Measurements from ENCODE around the gene PIAS3. TPM values are rescaled to one million over a fixed set of nuclear protein-coding genes. Genes with fewer than 3 reads are reported as not detected.
A peak's percentile ranks its signal among the peaks of the same experiment; 100 is the strongest.
"Not testable (repeated sequence)": the region's sequence is repeated elsewhere in the genome, so short reads cannot be mapped to it uniquely, and the experiment has no call there.

PIAS3 gene
- total RNA-seq, 1 experiment from 2014 or later, result 15.7 TPM

- no peak for DNase-seq (ENCODE audit: low read depth in 1 of 2, low spot score in 2 of 2)
- Histone ChIP-seq H3K27ac (no peak overlapping the region), H3K9me3 (replicated peaks) (no peaks in the 10 kb centered on the region), H3K36me3 (peaks cover 69% of the 10 kb centered on the region), H3K4me1 (replicated peaks) (peaks cover 7% of the 10 kb centered on the region), H3K4me3 (no peak overlapping the region), H3K27me3 (replicated peaks) (no peaks in the 10 kb centered on the region)
Measured at GRCh38 chr1:145826030-145826429, 32.9 kb downstream of the PIAS3 start.

- peaks cover 54% of the 10 kb centered on the region for H3K36me3 ChIP-seq
Measured at GRCh38 chr1:145824499-145824842, 34.4 kb downstream of the PIAS3 start.

GRCh38 chr1:145823565-145824498 is 35.0 kb downstream of the PIAS3 start, which contains the start of the genes POLR3C and RNF115:
Gene POLR3C (plus strand): TSS chr1:145824200. CDS start chr1:145825777, 1,577 bp downstream.
Gene RNF115 (minus strand): TSS chr1:145824095. CDS start chr1:145823873, 222 bp downstream.
- H3K4me1 ChIP-seq (replicated peaks), result peaks cover 7% of the 10 kb centered on the region
- peak within 1 kb of the TSS; percentile 83 for H3K27ac ChIP-seq
- no peaks in the 10 kb centered on the region for H3K9me3 ChIP-seq (replicated peaks)
- no peaks in the 10 kb centered on the region for H3K27me3 ChIP-seq (replicated peaks)
- DNase-seq (ENCODE audit: low read depth in 1 of 2, low spot score in 2 of 2), result peak; percentile 93 to 94
- peaks cover 47% of the 10 kb centered on the region for H3K36me3 ChIP-seq
- H3K4me3 ChIP-seq, result peak within 1 kb of the TSS; percentile 83

More at GRCh38 chr1:145824499-145824842, 34.4 kb downstream of the PIAS3 start:
- H3K4me3 ChIP-seq, result peak overlapping the region; percentile 83
- H3K4me1 ChIP-seq (replicated peaks), result peaks cover 7% of the 10 kb centered on the region
- no peak for DNase-seq (ENCODE audit: low read depth in 1 of 2, low spot score in 2 of 2)
- no peaks in the 10 kb centered on the region for H3K27me3 ChIP-seq (replicated peaks)
- H3K9me3 ChIP-seq (replicated peaks), result no peaks in the 10 kb centered on the region
- peak overlapping the region; percentile 83 for H3K27ac ChIP-seq

- H3K27ac ChIP-seq; H3K27me3 ChIP-seq (replicated peaks); H3K4me1 ChIP-seq (replicated peaks); DNase-seq (ENCODE audit: low read depth in 1 of 2, low spot score in 2 of 2); H3K9me3 ChIP-seq (replicated peaks); H3K4me3 ChIP-seq: not testable (repeated sequence)
- peaks cover 38% of the 10 kb centered on the region for H3K36me3 ChIP-seq
Measured at GRCh38 chr1:145822779-145823331, 36.0 kb downstream of the PIAS3 start.

GRCh38 chr1:145818095-145818494 is 40.8 kb downstream of the PIAS3 start:
- H3K27ac ChIP-seq; H3K27me3 ChIP-seq (replicated peaks); H3K36me3 ChIP-seq; H3K4me1 ChIP-seq (replicated peaks); H3K9me3 ChIP-seq (replicated peaks); H3K4me3 ChIP-seq: not testable (repeated sequence)
- peak in 1 of 2 experiments; percentile 64 for DNase-seq (ENCODE audit: low read depth in 1 of 2, low spot score in 2 of 2)

- H3K27ac ChIP-seq; H3K4me3 ChIP-seq; H3K27me3 ChIP-seq (replicated peaks); H3K4me1 ChIP-seq (replicated peaks); H3K36me3 ChIP-seq; DNase-seq (ENCODE audit: low read depth in 1 of 2, low spot score in 2 of 2); H3K9me3 ChIP-seq (replicated peaks): not testable (repeated sequence)
Measured at GRCh38 chr1:145812977-145813810, 45.7 kb downstream of the PIAS3 start.

GRCh38 chr1:145806844-145807243 is 52.0 kb downstream of the PIAS3 start:
- Histone ChIP-seq H3K27ac (no peak overlapping the region), H3K36me3 (no peaks in the 10 kb centered on the region), H3K4me3 (no peak overlapping the region), H3K27me3 (replicated peaks) (no peaks in the 10 kb centered on the region), H3K9me3 (replicated peaks) (no peaks in the 10 kb centered on the region), H3K4me1 (replicated peaks) (peaks cover 36% of the 10 kb centered on the region)
- DNase-seq (ENCODE audit: low read depth in 1 of 2, low spot score in 2 of 2), result no peak

- no peaks in the 10 kb centered on the region for H3K27me3 ChIP-seq (replicated peaks)
- DNase-seq (ENCODE audit: low read depth in 1 of 2, low spot score in 2 of 2), result no peak
- H3K4me1 ChIP-seq (replicated peaks), result peaks cover 36% of the 10 kb centered on the region
- H3K9me3 ChIP-seq (replicated peaks), result no peaks in the 10 kb centered on the region
- no peak overlapping the region for H3K4me3 ChIP-seq
- no peaks in the 10 kb centered on the region for H3K36me3 ChIP-seq
- no peak overlapping the region for H3K27ac ChIP-seq
Measured at GRCh38 chr1:145806408-145806807, 52.5 kb downstream of the PIAS3 start.

- no peak for DNase-seq (ENCODE audit: low read depth in 1 of 2, low spot score in 2 of 2)
- no peak overlapping the region for H3K4me3 ChIP-seq
Measured at GRCh38 chr1:145805057-145805456, 53.8 kb downstream of the PIAS3 start.

GRCh38 chr1:145804235-145805045 is 54.4 kb downstream of the PIAS3 start:
- Histone ChIP-seq H3K4me3 (no peak overlapping the region), H3K27ac (peak overlapping the region; percentile 35), H3K4me1 (replicated peaks) (peaks cover 36% of the 10 kb centered on the region), H3K36me3 (no peaks in the 10 kb centered on the region; the same call in 1 of the 2 replicates), H3K9me3 (replicated peaks) (no peaks in the 10 kb centered on the region), H3K27me3 (replicated peaks) (no peaks in the 10 kb centered on the region)
- no peak for DNase-seq (ENCODE audit: low read depth in 1 of 2, low spot score in 2 of 2)

More at GRCh38 chr1:145805057-145805456, 53.8 kb downstream of the PIAS3 start:
- Histone ChIP-seq H3K9me3 (replicated peaks) (no peaks in the 10 kb centered on the region), H3K4me1 (replicated peaks) (peaks cover 36% of the 10 kb centered on the region), H3K27me3 (replicated peaks) (no peaks in the 10 kb centered on the region), H3K27ac (no peak overlapping the region), H3K36me3 (no peaks in the 10 kb centered on the region)

GRCh38 chr1:145799806-145800205 is 59.1 kb downstream of the PIAS3 start:
- no peak for DNase-seq (ENCODE audit: low read depth in 1 of 2, low spot score in 2 of 2)
- H3K4me3 ChIP-seq, result no peak overlapping the region
- no peak overlapping the region for H3K27ac ChIP-seq
- no peaks in the 10 kb centered on the region for H3K27me3 ChIP-seq (replicated peaks)
- H3K4me1 ChIP-seq (replicated peaks), result peaks cover 30% of the 10 kb centered on the region
- peaks cover 15% of the 10 kb centered on the region for H3K9me3 ChIP-seq (replicated peaks)
- peaks cover 21% of the 10 kb centered on the region for H3K36me3 ChIP-seq
